B cell (primary cell): ENCODE data around the gene GMEB2. TPM values are rescaled to one million over a fixed set of nuclear protein-coding genes. Genes with fewer than 3 reads are reported as not detected.

Experiments
- ATAC-seq: fragments of 200-7000 bp; cut with Tn5 transposase; one replicate; pipeline ENCODE4 v1.10.0; 2021; ENCODE audit warnings: low read depth, mild to moderate bottlenecking, moderate number of reproducible peaks, moderate library complexity
- CTCF ChIA-PET: fragments of 350-600 bp; sonication (Branson Sonifier 250); formaldehyde crosslinking; loops from one replicate; lab custom pipeline; 2021; ENCODE audit warnings: antibody characterized with exemption, inconsistent platforms; lab: Charles Lee
- POLR2A ChIA-PET: fragments of 350-600 bp; sonication (Branson Sonifier 250); formaldehyde crosslinking; loops from one replicate; lab custom pipeline; 2021; ENCODE audit warnings: antibody characterized with exemption; lab: Charles Lee
- DNase-seq: peaks from one replicate; pipeline ENCODE4 v3.0.0; 2013
- H2AFZ ChIP-seq: 2 replicates; pipeline ENCODE4 v1.6.1; 2012; ENCODE audit warnings: mild to moderate bottlenecking, low read depth, low read length; ENCODE audit not compliant: insufficient read depth, poor library complexity, severe bottlenecking
- H3K27ac ChIP-seq, 2 donors: 1 replicate in 1 of 2; 2 replicates in 1 of 2; pipeline ENCODE4 v1.5.1; 2012 to 2013; ENCODE audit warnings: low read length in 2 of 2, mild to moderate bottlenecking in 2 of 2, moderate library complexity in 1 of 2
- H3K27me3 ChIP-seq, 4 experiments: fragments of 200-600 bp in 1 of 4; sonication (generic) in 1 of 4; replicated peaks in 1 of 4; 1 replicate in 2 of 4; 2 replicates in 2 of 4; pipeline versions ENCODE4 v1.6.1 to v1.7.0; 2013 to 2016; ENCODE audit warnings: low read length in 3 of 4, mild to moderate bottlenecking in 2 of 4, mixed read lengths in 1 of 4, moderate library complexity in 1 of 4; ENCODE audit not compliant: insufficient read depth in 4 of 4, control insufficient read depth in 3 of 4; ENCODE audit errors: control extremely low read depth in 1 of 4
- H3K36me3 ChIP-seq, 2 experiments: replicated peaks in 1 of 2; 1 replicate in 1 of 2; 2 replicates in 1 of 2; pipeline versions ENCODE4 v1.6.1 to v1.7.1; 2013; ENCODE audit warnings: low read length in 1 of 2; ENCODE audit not compliant: insufficient read depth in 2 of 2, control insufficient read depth in 1 of 2; ENCODE audit errors: control extremely low read depth in 1 of 2, extremely low read depth in 1 of 2
- H3K4me1 ChIP-seq, 2 donors: fragments of 200-600 bp in 1 of 2; sonication (generic) in 1 of 2; 1 replicate in 1 of 2; 2 replicates in 1 of 2; pipeline versions ENCODE4 v1.5.1 to v1.6.1; 2013 to 2017; ENCODE audit warnings: low read length in 2 of 2; ENCODE audit not compliant: control insufficient read depth in 2 of 2, insufficient read depth in 2 of 2
- H3K4me2 ChIP-seq: replicated peaks from 2 replicates; pipeline ENCODE3; 2012; ENCODE audit warnings: mild to moderate bottlenecking, low read depth, low read length; ENCODE audit not compliant: poor library complexity, severe bottlenecking
- H3K4me3 ChIP-seq, 5 experiments: fragments of 200-600 bp in 1 of 5; sonication (generic) in 1 of 5; 1 replicate in 3 of 5; 2 replicates in 2 of 5; pipeline versions ENCODE4 v1.5.1 to v1.7.0; 2011 to 2016; ENCODE audit warnings: low read length in 4 of 5, mild to moderate bottlenecking in 4 of 5, low read depth in 2 of 5, control low read depth in 1 of 5, moderate library complexity in 1 of 5; ENCODE audit not compliant: insufficient read depth in 1 of 5; ENCODE audit errors: control extremely low read depth in 1 of 5, extremely low read depth in 1 of 5
- H3K79me2 ChIP-seq: fragments of 200-600 bp; sonication (generic); one replicate; pipeline ENCODE4 v1.6.0; 2016; ENCODE audit warnings: low read length; ENCODE audit not compliant: control insufficient read depth, insufficient read depth
- H3K9ac ChIP-seq: fragments of 200-600 bp; sonication (generic); 2 replicates; pipeline ENCODE4 v1.6.1; 2017; ENCODE audit warnings: mild to moderate bottlenecking, low read length, moderate library complexity
- H3K9me3 ChIP-seq, 3 donors: one replicate each; pipeline versions ENCODE4 v1.6.1 to v1.7.1; 2013; ENCODE audit warnings: low read length in 2 of 3; ENCODE audit not compliant: control insufficient read depth in 2 of 3, insufficient read depth in 1 of 3; ENCODE audit errors: control extremely low read depth in 1 of 3
- H4K20me1 ChIP-seq: 2 replicates; pipeline ENCODE4 v1.6.0; 2012; ENCODE audit warnings: mild to moderate bottlenecking, low read length; ENCODE audit not compliant: insufficient read depth, control insufficient read depth, poor library complexity, severe bottlenecking
- H3K27ac Mint-ChIP-seq: one replicate; pipeline ENCODE4 v1.8.0; 2021; ENCODE audit warnings: mixed read lengths
- H3K27me3 Mint-ChIP-seq: one replicate; pipeline ENCODE4 v1.8.0; 2021; ENCODE audit warnings: mixed read lengths
- H3K4me1 Mint-ChIP-seq: one replicate; pipeline ENCODE4 v1.8.0; 2021; ENCODE audit warnings: mixed read lengths
- H3K4me3 Mint-ChIP-seq: one replicate; pipeline ENCODE4 v1.8.0; 2021; ENCODE audit warnings: mixed read lengths
- H3K9me3 Mint-ChIP-seq: one replicate; pipeline ENCODE4 v1.8.0; 2022; ENCODE audit warnings: mixed read lengths; ENCODE audit not compliant: insufficient read depth
- CTCF ChIP-seq: fragments of 200-600 bp; IDR thresholded peaks from one replicate; pipeline ENCODE4 v1.8.0; 2022; ENCODE audit warnings: antibody characterized with exemption, mild to moderate bottlenecking
- EZH2 ChIP-seq: IDR thresholded peaks from 2 replicates; pipeline ENCODE4 v1.6.1; 2012; ENCODE audit warnings: borderline replicate concordance, low read depth, mild to moderate bottlenecking, moderate library complexity, low read length; ENCODE audit not compliant: insufficient read depth, poor library complexity, severe bottlenecking
- WGBS: methylation state at CpG from one replicate; pipeline ENCODE4 v1.1.5; 2013; ENCODE audit warnings: missing lambda C conversion rate; ENCODE audit not compliant: insufficient coverage; 5-methylcytosine and 5-hydroxymethylcytosine counted together
- intact Hi-C: fragments of 100-400 bp; cut with micrococcal nuclease; formaldehyde crosslinking; loops from one replicate; pipeline ENCODE4 v1.10.0; 2022
- polyA plus RNA-seq: library from polyadenylated mRNA; depleted of rRNA; stranded (reverse); fragments of >200 nt; gene quantifications from 2 replicates; pipeline ENCODE4 v1.2.3, GENCODE V29; 2012
- total RNA-seq, 2 donors: library from RNA; stranded (reverse); fragments of 120-200 nt in 1 of 2; gene quantifications; 1 replicate in 1 of 2; 2 replicates in 1 of 2; pipeline versions ENCODE4 v1.2.3 to v1.2.4, GENCODE V29; 2013 to 2022

GMEB2 gene
- total and polyA plus RNA-seq, 2 donors (not counting 1 experiment from before 2014, with no cell fraction given): 17.7 to 24.5 TPM

GRCh38 chr20:63668351-63668750 lies 41.5 kb upstream of the GMEB2 start:
- H3K9me3 ChIP-seq: no peaks in the 10 kb centered on the region
- 97% methylated on average over 11 of the region's 11 CpGs for WGBS
- peaks cover 10% of the 10 kb centered on the region for H3K79me2 ChIP-seq
- H3K4me2 ChIP-seq: no peak overlapping the region
- ATAC-seq (no peak), DNase-seq (no peak)
- Mint-ChIP-seq H3K4me1 (no peaks in the 10 kb centered on the region), H3K27ac (no peak overlapping the region), H3K27me3 (no peaks in the 10 kb centered on the region), H3K9me3 (no peaks in the 10 kb centered on the region), H3K4me3 (no peak overlapping the region)
- H3K27me3 ChIP-seq: no peaks in the 10 kb centered on the region
- intact Hi-C loops: no loop called here
- no peaks in the 10 kb centered on the region for H3K4me1 ChIP-seq
- no peak overlapping the region for H3K27ac ChIP-seq
- CTCF ChIA-PET: no interaction called here
- peaks cover 0 to 24% of the 10 kb centered on the region in 2 experiments for H3K36me3 ChIP-seq
- TF ChIP-seq EZH2 (no peak), CTCF (no peak)
- no peaks in the 10 kb centered on the region for H4K20me1 ChIP-seq
- no peak overlapping the region for H2AFZ ChIP-seq
- H3K4me3 ChIP-seq: no peak overlapping the region
- POLR2A ChIA-PET: no interaction called here
- no peak overlapping the region for H3K9ac ChIP-seq

- H3K9me3 ChIP-seq: no peaks in the 10 kb centered on the region
- Mint-ChIP-seq H3K27ac (no peak overlapping the region), H3K27me3 (no peaks in the 10 kb centered on the region), H3K4me3 (no peak overlapping the region), H3K9me3 (no peaks in the 10 kb centered on the region), H3K4me1 (no peaks in the 10 kb centered on the region)
- H3K36me3 ChIP-seq: peaks cover 0 to 29% of the 10 kb centered on the region in 2 experiments
- no peak overlapping the region for H3K4me2 ChIP-seq
- no peak overlapping the region for H2AFZ ChIP-seq
- intact Hi-C loops: no loop called here
- no peaks in the 10 kb centered on the region for H3K27me3 ChIP-seq
- H3K79me2 ChIP-seq: peaks cover 10% of the 10 kb centered on the region
- no peak overlapping the region for H3K4me3 ChIP-seq
- 98% methylated on average over 15 of the region's 16 CpGs for WGBS
- H3K4me1 ChIP-seq: no peaks in the 10 kb centered on the region
- no peak for TF ChIP-seq EZH2
- POLR2A ChIA-PET: no interaction called here
- CTCF ChIA-PET: no interaction called here
- no peak for ATAC-seq
- H4K20me1 ChIP-seq: no peaks in the 10 kb centered on the region
- no peak for DNase-seq
- no peak overlapping the region for H3K27ac ChIP-seq
- H3K9ac ChIP-seq: no peak overlapping the region
Measured at GRCh38 chr20:63667858-63668257, 41.0 kb upstream of the GMEB2 start.
